Astrocyte of the spinal cord (primary cell): ENCODE results near the gene VTN.
A peak's percentile ranks its signal among the peaks of the same experiment; 100 is the strongest.

Source experiments
- DNase-seq: peaks from one replicate; pipeline ENCODE4 v3.0.0; 2011; ENCODE audit warnings: low read depth, low spot score
- H3K4me3 ChIP-seq: 2 replicates; pipeline ENCODE4 v1.5.1; 2011; ENCODE audit warnings: low read depth, mild to moderate bottlenecking, low read length, moderate library complexity
- CTCF ChIP-seq: IDR thresholded peaks from 2 replicates; pipeline ENCODE4 v1.5.1; 2012; ENCODE audit warnings: low read depth, mild to moderate bottlenecking, low read length, inconsistent platforms
- in situ Hi-C: cut with HindIII; loops from 2 replicates; pipeline ENCODE4 v1.10.0; 2017; ENCODE audit warnings: low sequenced_read_pairs

VTN gene

GRCh38 chr17:28396635-28397239 is 26.6 kb upstream of the VTN start:
- in situ Hi-C loops = no loop called here
- DNase-seq = no peak
- TF ChIP-seq CTCF = no peak
- H3K4me3 ChIP-seq = no peak overlapping the region

- in situ Hi-C loops = no loop called here
- DNase-seq = no peak
- no peak overlapping the region for H3K4me3 ChIP-seq
- TF ChIP-seq CTCF = no peak
Observed at GRCh38 chr17:28395968-28396367, 25.9 kb upstream of the VTN start.

GRCh38 chr17:28395426-28395825 is 25.3 kb upstream of the VTN start:
- TF ChIP-seq CTCF = no peak
- in situ Hi-C loops = no loop called here
- no peak overlapping the region for H3K4me3 ChIP-seq
- DNase-seq = no peak

GRCh38 chr17:28394337-28395116 is 24.4 kb upstream of the VTN start:
- in situ Hi-C loops = no loop called here
- H3K4me3 ChIP-seq = no peak overlapping the region
- peak; percentile 15 for DNase-seq
- TF ChIP-seq CTCF = no peak

GRCh38 chr17:28392491-28392890 is 22.4 kb upstream of the VTN start:
- H3K4me3 ChIP-seq = no peak overlapping the region
- in situ Hi-C loops = no loop called here
- DNase-seq = no peak
- no peak for TF ChIP-seq CTCF

- in situ Hi-C loops = no loop called here
- DNase-seq = no peak
- TF ChIP-seq CTCF = no peak
- no peak overlapping the region for H3K4me3 ChIP-seq
Observed at GRCh38 chr17:28391401-28391800, 21.3 kb upstream of the VTN start.
